ENCODE results near the gene OTUD3. TPM values are rescaled to one million over a fixed set of nuclear protein-coding genes. Genes with fewer than 3 reads are reported as not detected.
"Not testable (repeated sequence)": the region's sequence is repeated elsewhere in the genome, so short reads cannot be mapped to it uniquely, and the experiment has no call there.

Gene OTUD3
- 1 to 10 TPM; 6.6 to 9.2 TPM for total RNA-seq

- peak within 1 kb of the TSS; percentile 76 for H3K27ac Mint-ChIP-seq
- CTCF ChIA-PET, result interaction anchor here (0.7 to 4.2 kb wide), 12 partner anchors 10 to 628 kb away, joined by 3 to 20 read pairs (median 4); no protein-coding TSS in a partner anchor
- peak; percentile 96 for DNase-seq
- H3K36me3 Mint-ChIP-seq (ENCODE audit: low read depth), result peaks cover 1% of the 10 kb centered on the region
- H3K27me3 Mint-ChIP-seq, result peaks cover 4% of the 10 kb centered on the region
- intact Hi-C loops (cut with DNase I, micrococcal nuclease), result loop anchor here (1.0 to 10.0 kb wide), 12 partner anchors 83 to 978 kb away; partner anchors contain the start of genes ALDH4A1 (in 1 of the 2), DDOST (in 1 of the 2), MUL1 (in 1 of the 2) and TMCO4 (in 1 of the 2)
- H3K4me3 Mint-ChIP-seq, result peak within 1 kb of the TSS; percentile 79
- peaks cover 36% of the 10 kb centered on the region for H3K4me1 Mint-ChIP-seq
- peak; percentile 98 for ATAC-seq
- POLR2A ChIA-PET, result interaction anchor here (0.7 kb wide), 2 partner anchors 269 to 282 kb away, joined by 3 read pairs; no protein-coding TSS in a partner anchor
- H3K9me3 Mint-ChIP-seq (ENCODE audit: low read depth), result no peaks in the 10 kb centered on the region
Measured at GRCh38 chr1:19882111-19883071, at the start of gene OTUD3. OTUD3 (plus strand) TSS chr1:19882395; CDS start chr1:19882514, 119 bp downstream.

- DNase-seq (no peak), ATAC-seq (no peak)
- Mint-ChIP-seq H3K27me3 (peaks cover 32% of the 10 kb centered on the region), H3K27ac (no peak overlapping the region), H3K4me3 (no peak overlapping the region), H3K9me3 (ENCODE audit: low read depth) (no peaks in the 10 kb centered on the region), H3K4me1 (peaks cover 14% of the 10 kb centered on the region), H3K36me3 (ENCODE audit: low read depth) (no peaks in the 10 kb centered on the region)
- POLR2A ChIA-PET, result no interaction called here
- CTCF ChIA-PET, result interaction anchor here (0.6 kb wide), 1 partner anchor 149 kb away, joined by 3 read pairs; no protein-coding TSS in a partner anchor
- intact Hi-C loops (cut with DNase I, micrococcal nuclease), result no loop called here
Measured at GRCh38 chr1:19835578-19835977, 46.6 kb upstream of the OTUD3 start.

- H3K9me3 Mint-ChIP-seq (ENCODE audit: low read depth), result no peaks in the 10 kb centered on the region
- no peak overlapping the region for H3K4me3 Mint-ChIP-seq
- intact Hi-C loops (cut with DNase I, micrococcal nuclease), result no loop called here
- H3K27ac Mint-ChIP-seq, result no peak overlapping the region
- DNase-seq, result no peak
- no peak for ATAC-seq
- POLR2A ChIA-PET, result no interaction called here
- H3K4me1 Mint-ChIP-seq, result peaks cover 18% of the 10 kb centered on the region
- no peaks in the 10 kb centered on the region for H3K36me3 Mint-ChIP-seq (ENCODE audit: low read depth)
- H3K27me3 Mint-ChIP-seq, result peaks cover 29% of the 10 kb centered on the region
- CTCF ChIA-PET, result interaction anchor here (0.6 kb wide), 1 partner anchor 32 kb away, joined by 3 read pairs; no protein-coding TSS in a partner anchor
Measured at GRCh38 chr1:19837866-19838265, 44.3 kb upstream of the OTUD3 start.

- H3K36me3 Mint-ChIP-seq (ENCODE audit: low read depth), result no peaks in the 10 kb centered on the region
- no peak overlapping the region for H3K4me3 Mint-ChIP-seq
- ATAC-seq, result peak; percentile 47
- H3K27me3 Mint-ChIP-seq, result peaks cover 35% of the 10 kb centered on the region
- POLR2A ChIA-PET, result no interaction called here
- no peak for DNase-seq
- no peak overlapping the region for H3K27ac Mint-ChIP-seq
- no peaks in the 10 kb centered on the region for H3K9me3 Mint-ChIP-seq (ENCODE audit: low read depth)
- intact Hi-C loops (cut with DNase I, micrococcal nuclease), result loop anchor here in 1 of 2 experiments (1.0 to 2.0 kb wide), 2 partner anchors 75 to 129 kb away; no protein-coding TSS in a partner anchor
- CTCF ChIA-PET, result interaction anchor here (0.7 to 0.9 kb wide), 3 partner anchors 20 to 136 kb away, joined by 3 to 6 read pairs (median 3); no protein-coding TSS in a partner anchor
- H3K4me1 Mint-ChIP-seq, result peaks cover 18% of the 10 kb centered on the region
Measured at GRCh38 chr1:19840228-19840627, 42.0 kb upstream of the OTUD3 start.

GRCh38 chr1:19844731-19845495 lies 37.3 kb upstream of the OTUD3 start:
- Mint-ChIP-seq H3K27ac (no peak overlapping the region), H3K36me3 (ENCODE audit: low read depth) (no peaks in the 10 kb centered on the region), H3K9me3 (ENCODE audit: low read depth) (no peaks in the 10 kb centered on the region), H3K27me3 (peaks cover 30% of the 10 kb centered on the region), H3K4me1 (peaks cover 10% of the 10 kb centered on the region), H3K4me3 (no peak overlapping the region)
- DNase-seq (no peak), ATAC-seq (no peak)
- intact Hi-C loops (cut with DNase I, micrococcal nuclease), result no loop called here
- CTCF ChIA-PET, result interaction anchor here (0.8 to 1.2 kb wide), 2 partner anchors 70 to 183 kb away, joined by 3 to 4 read pairs; no protein-coding TSS in a partner anchor
- POLR2A ChIA-PET, result no interaction called here

GRCh38 chr1:19845555-19845954 lies 36.6 kb upstream of the OTUD3 start:
- CTCF ChIA-PET, result interaction anchor here (0.8 to 1.2 kb wide), 2 partner anchors 71 to 183 kb away, joined by 3 to 4 read pairs; no protein-coding TSS in a partner anchor
- no peaks in the 10 kb centered on the region for H3K36me3 Mint-ChIP-seq (ENCODE audit: low read depth)
- ATAC-seq, result no peak
- POLR2A ChIA-PET, result no interaction called here
- H3K4me1 Mint-ChIP-seq, result peaks cover 4% of the 10 kb centered on the region
- H3K27ac Mint-ChIP-seq, result no peak overlapping the region
- DNase-seq, result no peak
- no peak overlapping the region for H3K4me3 Mint-ChIP-seq
- intact Hi-C loops (cut with DNase I, micrococcal nuclease), result no loop called here
- H3K9me3 Mint-ChIP-seq (ENCODE audit: low read depth), result no peaks in the 10 kb centered on the region
- H3K27me3 Mint-ChIP-seq, result peaks cover 30% of the 10 kb centered on the region

GRCh38 chr1:19846338-19846737 lies 35.9 kb upstream of the OTUD3 start:
- DNase-seq (no peak), ATAC-seq (no peak)
- Mint-ChIP-seq H3K4me1 (no peaks in the 10 kb centered on the region), H3K9me3 (ENCODE audit: low read depth) (no peaks in the 10 kb centered on the region), H3K36me3 (ENCODE audit: low read depth) (no peaks in the 10 kb centered on the region), H3K27ac (no peak overlapping the region), H3K4me3 (no peak overlapping the region), H3K27me3 (peaks cover 25% of the 10 kb centered on the region)
- intact Hi-C loops (cut with DNase I, micrococcal nuclease), result no loop called here
- CTCF ChIA-PET, result no interaction called here
- POLR2A ChIA-PET, result no interaction called here

- H3K4me1 Mint-ChIP-seq; DNase-seq; H3K4me3 Mint-ChIP-seq; H3K9me3 Mint-ChIP-seq (ENCODE audit: low read depth); H3K36me3 Mint-ChIP-seq (ENCODE audit: low read depth); intact Hi-C loops (cut with DNase I, micrococcal nuclease); ATAC-seq; CTCF ChIA-PET; H3K27ac Mint-ChIP-seq; POLR2A ChIA-PET: not testable (repeated sequence)
- H3K27me3 Mint-ChIP-seq, result peaks cover 22% of the 10 kb centered on the region
Measured at GRCh38 chr1:19847334-19847733, 34.9 kb upstream of the OTUD3 start.

- DNase-seq; H3K4me3 Mint-ChIP-seq; POLR2A ChIA-PET; H3K36me3 Mint-ChIP-seq (ENCODE audit: low read depth); intact Hi-C loops (cut with DNase I, micrococcal nuclease); H3K27ac Mint-ChIP-seq; H3K9me3 Mint-ChIP-seq (ENCODE audit: low read depth); H3K4me1 Mint-ChIP-seq; ATAC-seq: not testable (repeated sequence)
- peaks cover 17% of the 10 kb centered on the region for H3K27me3 Mint-ChIP-seq
- CTCF ChIA-PET, result interaction anchor here (0.6 to 1.2 kb wide), 3 partner anchors 38 to 303 kb away, joined by 3 to 4 read pairs (median 3); no protein-coding TSS in a partner anchor
Measured at GRCh38 chr1:19849307-19849706, 32.9 kb upstream of the OTUD3 start.

- no peak for ATAC-seq
- no peak for DNase-seq
- no peak overlapping the region for H3K4me3 Mint-ChIP-seq
- H3K27ac Mint-ChIP-seq, result no peak overlapping the region
- intact Hi-C loops (cut with DNase I, micrococcal nuclease), result no loop called here
- H3K4me1 Mint-ChIP-seq, result no peaks in the 10 kb centered on the region
- no peaks in the 10 kb centered on the region for H3K36me3 Mint-ChIP-seq (ENCODE audit: low read depth)
- CTCF ChIA-PET, result interaction anchor here (1.1 kb wide), 1 partner anchor 39 kb away, joined by 3 read pairs; no protein-coding TSS in a partner anchor
- POLR2A ChIA-PET, result no interaction called here
- H3K27me3 Mint-ChIP-seq, result peaks cover 9% of the 10 kb centered on the region
- H3K9me3 Mint-ChIP-seq (ENCODE audit: low read depth), result no peaks in the 10 kb centered on the region
Measured at GRCh38 chr1:19850214-19850613, 32.0 kb upstream of the OTUD3 start.

- ATAC-seq, result no peak
- Mint-ChIP-seq H3K27me3 (peaks cover 3% of the 10 kb centered on the region), H3K4me3 (no peak overlapping the region), H3K9me3 (ENCODE audit: low read depth) (no peaks in the 10 kb centered on the region), H3K27ac (no peak overlapping the region), H3K36me3 (ENCODE audit: low read depth) (no peaks in the 10 kb centered on the region), H3K4me1 (no peaks in the 10 kb centered on the region)
- no peak for DNase-seq
- CTCF ChIA-PET, result interaction anchor here (0.6 kb wide), 2 partner anchors 30 to 127 kb away, joined by 3 to 4 read pairs; partner anchors contain the start of gene PLA2G2A
- POLR2A ChIA-PET, result no interaction called here
- intact Hi-C loops (cut with DNase I, micrococcal nuclease), result no loop called here
Measured at GRCh38 chr1:19852036-19852435, 30.2 kb upstream of the OTUD3 start.
